HG02623 (cell line): Measurements from ENCODE around the gene RTN4R.
"Not testable (repeated sequence)": the region's sequence is repeated elsewhere in the genome, so short reads cannot be mapped to it uniquely, and the experiment has no call there.

Experiments used
- ATAC-seq: cut with Tn5 transposase; IDR thresholded peaks from one replicate; pipeline ENCODE4 v1.9.1; 2021; ENCODE audit warnings: moderate library complexity; ENCODE audit not compliant: unreplicated experiment

RTN4R gene

DNA sequence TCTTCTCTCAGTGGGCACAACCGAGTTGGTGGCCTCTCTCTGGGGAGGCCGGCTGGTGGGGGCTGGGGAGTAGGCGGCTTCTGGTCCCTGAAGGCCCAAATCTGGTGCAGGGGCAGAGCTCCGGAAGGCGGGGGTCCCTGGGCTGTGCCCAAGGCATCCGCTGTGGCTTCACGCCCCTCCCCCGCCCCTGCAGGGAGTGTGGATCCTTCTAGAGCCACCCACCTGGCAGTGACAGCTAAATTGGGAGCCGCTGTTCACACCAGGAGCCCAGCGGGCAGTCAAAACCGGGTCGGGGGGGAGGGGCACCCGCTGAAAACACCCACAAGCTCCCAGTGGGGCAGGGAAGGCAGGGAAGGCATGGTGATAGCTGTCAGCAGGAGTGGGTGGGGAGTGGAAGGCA is 4.6 kb upstream of the RTN4R start:
- no peak for ATAC-seq

DNA sequence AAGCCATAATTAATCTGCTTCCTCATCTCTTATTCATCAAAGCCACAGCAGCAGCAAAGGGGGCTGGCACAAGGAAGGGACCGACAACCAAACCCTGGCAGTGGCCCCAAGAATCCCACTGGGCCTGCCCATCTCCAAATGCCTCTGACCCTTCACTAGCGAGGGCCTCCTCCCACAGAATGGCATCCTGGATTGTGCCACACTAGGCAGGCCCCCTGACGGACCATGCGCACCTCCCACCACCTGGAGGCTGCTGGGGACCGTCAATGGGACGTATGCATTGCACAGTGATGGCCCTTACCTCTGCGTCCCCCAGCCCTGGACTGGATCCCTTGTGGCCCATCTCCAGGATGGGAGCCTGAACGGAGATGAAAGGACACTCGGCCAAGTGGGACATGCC is 4.1 kb upstream of the RTN4R start:
- no peak for ATAC-seq

DNA sequence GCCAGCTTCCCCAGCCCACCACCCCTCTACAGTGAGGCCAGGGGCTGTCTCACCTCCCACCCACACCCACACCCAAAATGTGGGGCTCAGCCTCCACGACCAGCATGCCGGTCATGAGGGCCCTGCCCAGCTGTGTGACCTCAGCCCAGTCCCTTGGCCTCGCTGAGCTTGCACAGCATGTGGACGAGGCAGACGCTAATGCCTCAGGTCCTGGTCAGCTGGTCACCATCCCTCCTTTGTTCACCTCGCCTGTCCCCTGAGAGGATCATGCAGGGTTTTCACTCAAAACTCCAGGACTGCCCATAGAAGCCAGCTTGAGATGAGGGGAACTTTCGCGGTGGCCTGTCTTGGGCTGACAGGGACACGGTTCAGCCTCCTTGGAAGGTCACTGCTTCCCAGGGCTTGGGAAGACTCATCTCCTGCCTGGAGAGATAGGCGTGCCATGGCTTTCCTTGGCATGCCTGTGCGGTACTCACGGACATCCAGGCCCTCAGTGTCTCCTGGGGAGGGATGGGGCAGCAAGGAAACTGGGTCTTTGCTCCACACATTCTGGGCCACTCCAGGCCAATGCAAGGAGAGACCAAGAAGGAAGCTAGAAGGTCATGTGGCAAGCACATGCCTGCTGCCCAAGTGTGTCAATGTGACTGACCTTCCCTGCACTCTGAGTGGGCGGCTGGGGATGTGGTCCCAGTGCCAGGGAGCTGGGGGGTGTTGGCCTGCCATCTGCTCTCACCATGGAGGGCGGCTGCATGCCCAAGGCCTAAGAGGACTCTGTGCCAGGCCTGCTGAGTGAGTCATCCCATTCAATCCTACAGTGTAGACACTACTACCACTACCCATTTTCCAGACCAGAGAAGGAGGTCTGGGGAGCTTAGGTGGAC is 3.2 kb upstream of the RTN4R start:
- ATAC-seq = no peak

DNA sequence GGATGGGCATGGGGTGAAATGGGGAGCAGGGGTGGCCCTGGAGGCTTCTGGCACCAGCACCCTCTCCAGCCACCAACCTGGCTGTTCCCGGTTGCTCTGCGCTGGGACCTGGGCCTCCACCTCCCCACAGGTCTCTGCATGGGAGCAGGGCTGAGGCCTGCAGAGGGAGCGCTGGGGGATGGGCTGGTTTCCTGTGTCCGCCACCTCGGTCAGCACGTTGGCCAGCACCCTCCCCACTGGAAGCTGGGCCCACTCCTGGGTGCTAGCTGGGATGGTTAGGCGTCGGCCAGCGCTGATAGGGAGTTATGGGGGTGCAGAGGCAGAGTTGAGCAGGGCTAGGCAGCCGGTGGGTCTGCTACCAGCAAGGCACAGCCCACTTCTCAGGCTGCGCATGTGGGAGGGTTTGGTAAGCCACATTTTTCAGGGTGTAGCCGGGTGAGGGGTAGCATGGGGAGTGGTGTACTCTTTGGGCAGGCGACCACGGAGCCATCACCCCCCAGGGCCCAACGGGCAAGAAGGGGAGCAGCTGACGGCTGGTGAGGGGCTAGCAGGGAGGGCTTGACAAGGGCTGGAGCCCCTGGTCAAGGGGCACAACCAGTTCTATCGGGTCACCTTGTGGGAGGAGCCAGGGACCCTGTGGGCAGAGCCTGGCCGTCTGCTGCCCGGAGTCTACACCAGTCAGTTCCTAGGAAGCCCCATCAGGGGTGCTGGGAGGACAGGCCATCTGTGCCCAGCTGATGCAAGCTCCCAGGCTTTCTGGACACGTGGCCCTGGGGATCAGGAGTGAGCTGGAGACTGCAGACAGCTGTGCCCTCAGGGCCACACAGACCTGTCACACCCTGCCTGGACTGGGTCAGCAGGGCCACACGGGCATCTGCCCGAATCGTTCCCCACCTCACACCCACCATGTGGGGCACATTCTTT is 2.3 kb upstream of the RTN4R start:
- not testable (repeated sequence) for ATAC-seq

DNA sequence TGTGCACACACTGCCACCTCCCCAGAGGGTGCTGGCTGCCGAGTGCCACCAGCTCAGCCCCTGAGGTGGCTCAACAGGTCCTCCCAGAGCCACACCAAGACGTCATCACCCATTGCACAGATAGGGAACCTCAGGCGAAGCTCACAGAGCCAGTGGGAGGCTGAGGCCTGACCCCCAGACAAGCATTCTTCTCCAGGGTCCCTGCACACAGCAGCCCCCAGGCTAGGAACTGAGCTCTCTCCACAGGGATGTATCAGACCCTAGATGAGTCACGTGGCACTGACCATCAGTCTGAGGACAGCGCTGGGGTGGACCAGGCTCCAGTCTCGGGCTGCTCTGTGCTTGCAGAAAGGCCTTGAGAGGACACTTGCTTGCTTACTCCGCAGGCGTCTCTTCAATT is 1.6 kb upstream of the RTN4R start:
- not testable (repeated sequence) for ATAC-seq

DNA sequence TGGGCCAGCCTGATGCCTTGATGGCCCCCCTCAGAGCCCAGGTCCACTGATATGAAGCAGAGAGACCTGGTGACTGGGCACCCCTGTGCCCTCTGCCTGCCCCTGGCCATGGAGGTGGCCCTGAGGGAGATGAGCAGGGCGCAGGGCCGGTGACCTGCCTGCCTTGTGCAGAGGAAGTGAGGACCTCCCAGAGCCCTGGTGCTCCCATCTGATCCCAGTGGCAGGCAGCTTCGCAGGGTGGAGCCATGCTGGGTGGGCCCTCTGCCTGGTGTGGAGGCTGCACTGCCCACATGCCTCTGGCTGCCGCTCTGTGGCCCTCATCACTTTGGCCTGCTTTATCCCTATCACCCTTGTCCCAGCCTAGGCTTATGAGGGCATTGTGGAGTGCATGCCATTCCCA is 1.1 kb upstream of the RTN4R start:
- ATAC-seq = not testable (repeated sequence)

DNA sequence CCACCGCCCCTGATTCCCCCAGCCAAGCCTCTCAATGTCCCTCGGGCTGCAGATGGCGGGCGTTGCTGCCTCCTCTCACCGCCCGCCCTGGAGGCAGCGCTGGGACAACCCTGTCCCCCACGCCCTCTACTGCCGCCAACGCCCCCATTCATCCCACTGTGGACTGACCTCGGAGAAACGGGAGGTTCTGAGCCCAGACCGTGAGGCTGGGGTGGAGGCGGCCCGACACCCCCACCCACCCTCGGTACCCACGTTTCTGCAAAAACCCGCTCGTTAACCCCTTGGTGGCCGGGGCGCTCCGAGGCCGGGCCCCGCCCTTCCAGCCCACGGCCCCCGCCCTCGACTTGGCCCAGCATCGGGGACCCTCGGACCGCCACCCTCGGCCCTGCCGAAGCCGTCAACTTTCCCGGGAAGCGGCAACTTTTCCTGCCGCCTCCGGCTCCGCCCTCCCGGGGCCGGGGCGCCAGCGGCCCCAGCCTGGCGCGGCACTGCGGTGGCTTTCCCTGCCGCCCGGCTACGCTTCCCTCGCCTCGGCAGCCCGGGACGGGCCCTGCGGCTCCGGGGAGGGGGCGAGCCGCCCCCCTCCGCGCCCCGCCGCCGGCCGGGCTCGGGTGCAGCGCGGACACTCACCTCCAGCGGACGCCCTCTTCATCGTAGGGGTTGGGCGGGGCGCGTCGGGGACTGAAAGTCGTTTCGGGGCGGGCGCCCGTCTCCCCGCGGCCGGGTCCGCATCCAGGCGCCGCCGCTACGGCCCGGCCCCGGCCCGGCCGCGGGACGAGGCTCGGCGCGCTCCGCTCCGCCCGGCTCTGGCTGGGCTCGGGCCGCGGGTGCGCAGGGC is 458 bp downstream of the RTN4R start:
- ATAC-seq = no peak

DNA sequence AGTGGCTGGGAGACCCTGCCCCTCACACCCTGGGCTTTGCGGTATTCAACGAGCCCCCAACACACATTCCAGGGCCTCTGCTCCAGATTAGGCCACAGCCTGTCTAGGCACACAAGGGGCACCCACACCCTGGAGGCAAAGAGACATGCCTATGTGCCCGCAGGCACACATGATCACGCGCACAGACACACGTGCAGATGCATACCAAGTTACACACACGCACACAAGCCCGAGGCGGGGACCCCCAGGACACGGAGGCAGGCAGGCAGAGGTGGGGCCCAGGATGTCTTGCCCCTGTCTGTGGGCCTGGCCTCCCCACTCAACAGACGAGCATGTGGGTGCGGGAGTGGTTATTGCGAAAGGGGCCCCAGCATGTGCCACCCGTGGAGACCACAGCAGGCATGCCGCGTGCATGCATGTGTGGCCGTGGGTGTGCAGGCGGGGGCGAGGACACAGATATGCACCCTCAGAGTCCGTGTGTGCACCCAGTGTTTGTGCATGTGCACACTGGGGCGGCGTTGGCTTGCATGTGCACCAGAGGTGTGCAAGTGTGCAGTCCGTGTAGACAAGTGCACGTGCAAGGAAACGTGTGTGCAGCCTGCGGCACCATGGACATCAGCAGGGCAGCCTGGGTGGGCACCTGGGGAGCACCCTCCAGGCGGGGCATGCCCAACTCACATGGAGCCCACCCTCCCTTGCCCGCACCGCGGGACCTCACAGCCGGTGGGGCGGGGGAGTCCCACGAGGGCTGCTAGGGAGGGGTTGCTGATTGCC is 1.3 kb downstream of the RTN4R start:
- not testable (repeated sequence) for ATAC-seq

DNA sequence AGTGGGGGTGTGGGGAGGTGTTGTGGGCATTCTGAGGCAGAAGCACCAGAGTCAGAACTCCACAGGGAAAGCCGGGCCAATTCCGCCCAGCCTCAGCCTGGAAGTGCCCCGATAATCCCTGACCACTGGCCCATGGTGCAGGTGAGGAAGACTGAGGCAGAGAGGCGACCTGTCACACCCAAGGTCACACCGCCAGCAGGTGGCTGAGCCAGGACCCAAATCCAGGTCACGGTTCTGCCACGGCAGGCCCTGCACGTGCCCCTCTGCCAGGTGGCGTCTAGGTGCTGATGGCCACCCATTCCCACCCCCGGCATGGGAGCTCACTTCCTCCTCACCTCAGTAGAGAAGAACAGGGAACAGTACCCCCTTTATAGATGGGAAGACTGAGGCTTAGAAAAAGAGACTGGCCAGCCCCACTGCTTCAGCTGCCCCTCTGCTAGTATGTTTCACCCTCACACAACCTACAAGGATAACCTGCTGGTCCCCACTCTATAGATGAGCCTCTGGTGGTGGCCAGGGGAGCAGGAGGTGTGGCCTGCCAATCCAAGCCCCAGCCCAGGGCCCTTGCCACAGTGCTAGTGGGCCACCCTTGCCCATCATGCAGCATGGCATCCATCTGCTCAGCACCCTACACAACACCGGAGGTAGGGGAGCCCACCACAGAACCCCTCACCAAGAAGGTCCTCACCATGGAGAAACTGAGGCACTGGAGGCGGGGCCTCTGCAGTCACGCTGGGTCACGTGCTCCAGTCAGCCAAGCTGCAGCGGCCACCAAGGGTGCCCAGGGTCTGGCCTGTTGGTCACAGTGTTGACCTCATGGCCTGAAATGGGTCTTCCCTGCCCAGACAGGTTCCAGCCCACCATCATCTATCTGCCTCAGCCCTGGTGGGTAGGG is 2.1 kb downstream of the RTN4R start:
- not testable (repeated sequence) for ATAC-seq

DNA sequence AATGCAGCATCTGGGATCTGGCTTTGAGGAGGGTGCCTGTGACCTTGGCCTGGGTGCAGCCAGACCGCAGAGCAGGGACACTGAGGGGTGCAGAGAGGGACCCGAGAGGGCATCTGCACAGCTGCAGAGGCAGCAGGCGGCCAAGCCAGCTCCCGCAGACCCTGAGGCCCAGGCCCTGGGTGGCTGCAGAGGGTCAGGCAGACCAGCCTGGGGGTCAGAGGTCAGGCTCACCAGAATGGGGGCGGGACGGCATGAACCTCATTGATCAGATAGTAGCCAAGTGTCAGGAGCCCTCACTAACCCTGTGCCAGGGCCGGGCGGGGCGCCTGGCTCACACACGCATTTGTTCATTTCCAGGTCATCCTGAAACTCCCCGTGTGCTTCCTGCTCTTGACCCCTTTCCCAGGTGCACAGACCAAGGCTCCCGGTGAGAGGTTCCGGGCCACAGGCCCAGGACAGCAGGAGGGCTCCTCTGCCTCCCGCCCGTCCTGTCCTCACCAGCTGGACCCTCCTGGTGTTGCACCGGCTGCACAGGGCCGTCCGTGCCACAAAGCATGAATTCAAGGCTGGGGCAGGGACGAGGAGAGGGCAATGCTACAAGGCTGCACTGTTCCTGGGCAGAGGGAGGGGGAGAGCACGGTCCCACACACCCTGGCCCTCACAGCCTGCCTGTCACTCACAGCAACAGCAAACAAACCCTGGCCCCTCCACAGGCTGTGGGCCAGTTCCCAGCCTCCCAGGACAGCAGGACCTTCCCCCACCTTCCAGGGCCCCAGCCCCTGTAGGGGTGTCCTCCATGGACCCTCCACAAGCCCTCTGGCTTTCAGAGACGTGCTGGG is 3.3 kb downstream of the RTN4R start:
- ATAC-seq = no peak

DNA sequence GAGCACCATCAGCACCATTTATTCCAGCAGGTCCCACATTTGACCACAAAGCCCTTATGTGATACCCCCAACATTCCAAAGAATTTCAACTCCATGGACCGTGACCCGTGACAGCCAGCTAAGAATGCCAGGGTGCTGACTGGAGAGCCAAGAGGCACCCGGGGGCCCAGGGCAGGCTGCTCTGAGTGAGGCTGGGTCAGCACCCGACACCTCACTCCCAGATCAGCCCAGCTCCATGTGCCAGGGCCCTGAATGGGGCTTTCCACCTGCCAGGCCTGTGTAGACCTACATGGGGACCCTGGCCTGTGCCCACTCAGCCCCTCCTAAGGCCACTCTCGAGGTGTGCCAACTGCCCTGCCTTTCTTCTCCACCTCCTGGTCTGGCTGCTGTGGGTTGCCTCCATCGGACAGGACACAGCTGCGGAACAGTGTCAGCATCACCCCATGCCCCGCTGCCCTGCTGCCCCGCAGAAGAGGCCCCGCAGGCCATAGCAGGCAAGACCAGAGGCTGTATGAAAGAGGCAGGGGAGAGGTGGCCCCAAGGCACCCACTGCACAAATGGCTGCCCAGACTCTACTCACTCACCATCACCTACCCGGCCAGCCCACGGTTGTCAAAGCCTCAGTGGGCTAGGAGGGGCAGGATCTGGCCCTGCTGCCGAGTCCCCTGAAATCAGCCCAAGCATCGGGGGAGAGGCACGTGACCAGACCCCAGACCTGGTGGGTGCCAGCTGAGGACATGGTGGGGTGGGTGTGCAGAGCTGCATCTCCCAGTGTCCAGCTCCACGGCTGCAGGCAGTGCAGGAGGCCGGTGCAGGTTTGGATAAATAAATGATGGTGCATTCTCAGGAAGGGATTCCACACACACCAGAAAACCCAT is 4.5 kb downstream of the RTN4R start:
- not testable (repeated sequence) for ATAC-seq

DNA sequence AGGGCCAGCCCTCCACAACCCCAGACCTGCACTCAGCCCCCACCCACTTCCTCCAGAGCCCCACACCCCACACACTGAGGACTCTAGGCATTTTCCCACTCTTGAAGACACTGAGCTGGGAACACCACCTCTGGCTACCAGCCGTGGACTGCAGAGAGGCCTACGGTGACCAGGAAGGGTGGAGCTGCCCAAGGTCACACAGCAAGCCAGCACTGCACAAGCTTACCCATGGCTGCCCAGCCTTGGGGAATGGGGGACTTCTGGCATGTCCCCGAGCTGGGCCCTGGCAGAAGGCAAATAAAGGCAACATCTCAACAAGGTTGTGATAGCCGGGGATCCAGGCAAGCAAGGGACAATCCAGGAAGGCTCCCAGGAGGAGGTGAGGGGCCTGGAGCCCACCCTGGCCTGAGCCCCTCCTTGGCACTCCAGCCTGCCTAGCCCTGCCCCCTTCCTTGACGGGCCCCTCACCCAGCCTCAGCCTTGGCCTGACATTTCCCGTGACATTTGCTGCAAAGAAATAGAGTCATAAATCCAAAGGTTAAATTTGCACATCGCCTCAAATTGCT is 5.5 kb downstream of the RTN4R start:
- ATAC-seq = no peak

DNA sequence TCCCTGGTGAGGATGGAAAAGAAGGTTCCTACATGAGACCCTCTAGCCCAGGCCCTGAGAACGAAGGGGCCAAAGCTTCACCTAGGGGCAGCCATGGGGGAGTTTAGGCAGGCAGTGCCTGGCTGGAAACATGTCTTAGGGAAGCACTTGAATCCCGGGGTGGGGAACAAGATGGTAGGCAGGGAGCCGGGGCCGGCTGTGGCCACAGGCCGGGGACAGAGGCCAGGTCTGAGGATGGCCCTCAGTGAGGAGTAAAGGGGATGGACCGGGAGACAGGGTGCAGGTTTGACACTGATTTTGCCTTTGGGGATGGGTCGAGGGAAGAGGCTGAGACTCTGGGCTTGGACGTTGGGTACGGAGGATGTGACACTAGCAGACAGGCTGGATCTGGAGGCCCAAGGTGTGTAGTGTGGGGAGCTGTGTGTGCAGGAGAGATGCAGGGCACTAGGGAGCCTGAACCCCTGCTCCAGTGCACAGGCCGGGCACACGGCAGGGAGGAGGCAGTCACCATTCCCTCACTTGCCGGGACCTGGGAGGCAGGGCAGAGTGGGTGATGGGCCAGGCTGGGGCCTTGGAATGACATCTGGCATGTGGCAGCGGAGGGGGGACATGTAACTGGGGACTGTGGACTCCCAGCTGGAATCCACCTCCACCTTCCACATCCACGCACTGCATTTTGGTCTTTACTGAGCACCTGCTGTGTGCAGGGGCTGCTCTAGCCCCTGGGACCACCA is 6.1 kb downstream of the RTN4R start:
- ATAC-seq = no peak

DNA sequence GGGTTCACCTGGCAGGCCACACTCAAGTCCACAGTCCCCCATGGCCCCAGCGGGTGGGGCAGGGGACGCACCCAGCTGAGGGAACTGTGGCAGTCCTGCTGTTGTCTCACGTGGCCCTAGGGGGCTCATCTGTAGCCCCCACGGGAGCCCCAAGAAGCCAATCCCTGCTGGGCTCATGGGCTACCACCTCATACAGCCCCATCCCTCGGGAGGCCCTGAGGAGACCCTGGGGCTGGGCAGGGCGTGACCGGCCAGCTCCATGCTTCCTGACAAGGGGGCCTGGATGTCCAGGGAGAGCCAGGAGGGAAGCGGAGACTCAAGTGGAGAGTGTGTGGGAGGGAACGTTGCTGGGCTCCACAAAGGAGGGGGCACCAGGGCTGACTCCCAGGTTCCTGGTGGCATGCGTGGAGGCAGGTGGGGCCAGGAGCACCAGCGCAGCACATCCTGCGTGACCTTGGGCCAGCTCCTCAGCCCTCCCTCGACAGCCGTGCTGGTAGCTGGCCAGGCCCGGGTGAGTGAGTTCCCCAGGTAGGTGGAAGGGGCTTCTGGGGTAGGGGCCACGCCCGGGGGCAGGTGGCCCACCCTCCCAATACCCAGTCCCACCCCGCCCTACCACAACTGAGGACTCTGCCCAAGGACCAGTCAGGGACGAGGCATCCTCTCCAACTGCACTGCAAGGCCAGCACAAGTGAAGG is 7.9 kb downstream of the RTN4R start:
- ATAC-seq = no peak

DNA sequence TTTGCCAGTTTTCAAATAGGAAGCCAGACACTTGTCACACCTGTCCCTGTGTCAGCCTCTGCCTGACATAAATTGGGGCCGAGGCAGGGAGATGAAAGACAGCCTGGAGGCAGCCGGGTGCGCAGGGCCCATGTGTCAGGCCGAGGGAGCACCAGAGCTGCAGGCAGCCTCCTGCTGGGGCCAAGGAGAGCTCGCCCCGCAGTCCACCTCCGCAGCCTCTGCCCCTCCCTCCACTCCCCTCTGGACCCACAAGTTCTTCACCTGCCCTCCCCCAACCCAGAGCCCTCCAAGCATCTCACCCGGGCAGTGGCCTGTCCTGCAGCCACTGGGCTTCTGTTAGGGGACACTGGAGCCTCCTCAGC is 8.8 kb downstream of the RTN4R start:
- ATAC-seq = no peak
